ENCODE data around the gene ZBTB20.

GRCh38 chr3:114584734-114585371, 562.2 kb downstream of the ZBTB20 start:
- TF ChIP-seq CTCF (IDR thresholded peaks at IDR 0.05; ENCODE audit: borderline replicate concordance, extremely low read depth, low read length, poor library complexity, severe bottlenecking) (no peak), EZH2 (IDR thresholded peaks at IDR 0.05; ENCODE audit: borderline replicate concordance, low read depth, low read length, severe bottlenecking) (no peak)

All from DND-41 (cell line).